Measurements from ENCODE around the gene NOS3. TPM values are rescaled to one million over a fixed set of nuclear protein-coding genes. Genes with fewer than 3 reads are reported as not detected.

NOS3 gene
- total and polyA plus RNA-seq, 9 of the 15 experiments (the other 6 are each of a cell fraction or from before 2014, with no cell fraction given) = 1.1 to 121 (median 23.6) TPM

DNA sequence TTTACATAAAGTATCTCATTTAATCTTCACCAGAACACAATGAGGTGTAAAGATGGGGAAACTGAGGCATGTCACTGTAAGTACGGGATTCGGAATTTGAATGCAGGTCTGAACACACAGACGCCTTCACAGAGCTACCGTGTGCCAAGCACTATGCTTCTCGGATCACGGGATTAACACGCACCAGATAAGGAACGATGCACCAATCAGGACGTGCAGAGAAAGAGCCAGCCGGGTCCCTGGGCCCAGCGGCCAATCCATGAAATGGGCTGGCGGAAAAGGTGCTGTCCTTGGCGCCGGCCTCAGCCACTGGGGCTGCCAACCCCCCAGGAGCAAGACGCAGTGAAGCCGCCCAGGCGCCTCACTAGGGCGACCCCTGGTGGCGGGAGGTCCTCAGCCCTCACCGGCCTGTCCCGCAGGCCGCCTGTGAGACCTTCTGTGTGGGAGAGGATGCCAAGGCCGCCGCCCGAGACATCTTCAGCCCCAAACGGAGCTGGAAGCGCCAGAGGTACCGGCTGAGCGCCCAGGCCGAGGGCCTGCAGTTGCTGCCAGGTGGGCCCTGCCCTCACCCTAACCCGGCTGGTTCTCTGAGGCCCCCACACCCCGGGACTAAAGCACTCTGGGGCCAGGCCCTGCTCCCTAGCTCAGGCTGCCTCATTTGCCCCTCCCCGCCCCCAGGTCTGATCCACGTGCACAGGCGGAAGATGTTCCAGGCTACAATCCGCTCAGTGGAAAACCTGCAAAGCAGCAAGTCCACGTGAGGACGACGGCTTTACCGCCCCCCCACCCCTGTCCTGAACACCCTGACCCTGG is 17.9 kb downstream of the NOS3 start (continued):
- TF ChIP-seq, protein P1, sequence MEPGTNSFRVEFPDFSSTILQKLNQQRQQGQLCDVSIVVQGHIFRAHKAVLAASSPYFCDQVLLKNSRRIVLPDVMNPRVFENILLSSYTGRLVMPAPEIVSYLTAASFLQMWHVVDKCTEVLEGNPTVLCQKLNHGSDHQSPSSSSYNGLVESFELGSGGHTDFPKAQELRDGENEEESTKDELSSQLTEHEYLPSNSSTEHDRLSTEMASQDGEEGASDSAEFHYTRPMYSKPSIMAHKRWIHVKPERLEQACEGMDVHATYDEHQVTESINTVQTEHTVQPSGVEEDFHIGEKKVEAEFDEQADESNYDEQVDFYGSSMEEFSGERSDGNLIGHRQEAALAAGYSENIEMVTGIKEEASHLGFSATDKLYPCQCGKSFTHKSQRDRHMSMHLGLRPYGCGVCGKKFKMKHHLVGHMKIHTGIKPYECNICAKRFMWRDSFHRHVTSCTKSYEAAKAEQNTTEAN (CRISPR knock-in tag; IDR thresholded peaks at IDR 0.05) = no peak
- TF ChIP-seq, protein P2, sequence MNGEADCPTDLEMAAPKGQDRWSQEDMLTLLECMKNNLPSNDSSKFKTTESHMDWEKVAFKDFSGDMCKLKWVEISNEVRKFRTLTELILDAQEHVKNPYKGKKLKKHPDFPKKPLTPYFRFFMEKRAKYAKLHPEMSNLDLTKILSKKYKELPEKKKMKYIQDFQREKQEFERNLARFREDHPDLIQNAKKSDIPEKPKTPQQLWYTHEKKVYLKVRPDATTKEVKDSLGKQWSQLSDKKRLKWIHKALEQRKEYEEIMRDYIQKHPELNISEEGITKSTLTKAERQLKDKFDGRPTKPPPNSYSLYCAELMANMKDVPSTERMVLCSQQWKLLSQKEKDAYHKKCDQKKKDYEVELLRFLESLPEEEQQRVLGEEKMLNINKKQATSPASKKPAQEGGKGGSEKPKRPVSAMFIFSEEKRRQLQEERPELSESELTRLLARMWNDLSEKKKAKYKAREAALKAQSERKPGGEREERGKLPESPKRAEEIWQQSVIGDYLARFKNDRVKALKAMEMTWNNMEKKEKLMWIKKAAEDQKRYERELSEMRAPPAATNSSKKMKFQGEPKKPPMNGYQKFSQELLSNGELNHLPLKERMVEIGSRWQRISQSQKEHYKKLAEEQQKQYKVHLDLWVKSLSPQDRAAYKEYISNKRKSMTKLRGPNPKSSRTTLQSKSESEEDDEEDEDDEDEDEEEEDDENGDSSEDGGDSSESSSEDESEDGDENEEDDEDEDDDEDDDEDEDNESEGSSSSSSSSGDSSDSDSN (IDR thresholded peaks at IDR 0.05; ENCODE audit: borderline replicate concordance in 1 of 2, low read depth in 2 of 2, low read length in 2 of 2) = peak in 1 of 2 experiments; percentile 86; a peak in 2 of 4 replicates
- TF ChIP-seq ESRRA (IDR thresholded peaks at IDR 0.05; ENCODE audit: borderline replicate concordance, low read depth) (peak; percentile 99), KLF10 (CRISPR knock-in tag; IDR thresholded peaks at IDR 0.05) (no peak), XRCC5 (IDR thresholded peaks at IDR 0.05; ENCODE audit: low read depth, low read length) (peak; percentile 99), ZNF232 (CRISPR knock-in tag; IDR thresholded peaks at IDR 0.05) (0 out of 2 replicates have a peak, but pooled peaks have one; percentile 67), ZNF121 (CRISPR knock-in tag; conservative IDR thresholded peaks at IDR 0.05) (peak; percentile 4; the same call in 1 of the 2 replicates), SREBF1 (IDR thresholded peaks at IDR 0.05; ENCODE audit: borderline replicate concordance, low read depth, low read length) (no peak)
- TF ChIP-seq, protein P3, sequence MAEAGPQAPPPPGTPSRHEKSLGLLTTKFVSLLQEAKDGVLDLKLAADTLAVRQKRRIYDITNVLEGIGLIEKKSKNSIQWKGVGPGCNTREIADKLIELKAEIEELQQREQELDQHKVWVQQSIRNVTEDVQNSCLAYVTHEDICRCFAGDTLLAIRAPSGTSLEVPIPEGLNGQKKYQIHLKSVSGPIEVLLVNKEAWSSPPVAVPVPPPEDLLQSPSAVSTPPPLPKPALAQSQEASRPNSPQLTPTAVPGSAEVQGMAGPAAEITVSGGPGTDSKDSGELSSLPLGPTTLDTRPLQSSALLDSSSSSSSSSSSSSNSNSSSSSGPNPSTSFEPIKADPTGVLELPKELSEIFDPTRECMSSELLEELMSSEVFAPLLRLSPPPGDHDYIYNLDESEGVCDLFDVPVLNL (CRISPR knock-in tag; IDR thresholded peaks at IDR 0.05; ENCODE audit: low read depth) = no peak; the same call in none of the 2 replicates
- TF ChIP-seq, protein P4, sequence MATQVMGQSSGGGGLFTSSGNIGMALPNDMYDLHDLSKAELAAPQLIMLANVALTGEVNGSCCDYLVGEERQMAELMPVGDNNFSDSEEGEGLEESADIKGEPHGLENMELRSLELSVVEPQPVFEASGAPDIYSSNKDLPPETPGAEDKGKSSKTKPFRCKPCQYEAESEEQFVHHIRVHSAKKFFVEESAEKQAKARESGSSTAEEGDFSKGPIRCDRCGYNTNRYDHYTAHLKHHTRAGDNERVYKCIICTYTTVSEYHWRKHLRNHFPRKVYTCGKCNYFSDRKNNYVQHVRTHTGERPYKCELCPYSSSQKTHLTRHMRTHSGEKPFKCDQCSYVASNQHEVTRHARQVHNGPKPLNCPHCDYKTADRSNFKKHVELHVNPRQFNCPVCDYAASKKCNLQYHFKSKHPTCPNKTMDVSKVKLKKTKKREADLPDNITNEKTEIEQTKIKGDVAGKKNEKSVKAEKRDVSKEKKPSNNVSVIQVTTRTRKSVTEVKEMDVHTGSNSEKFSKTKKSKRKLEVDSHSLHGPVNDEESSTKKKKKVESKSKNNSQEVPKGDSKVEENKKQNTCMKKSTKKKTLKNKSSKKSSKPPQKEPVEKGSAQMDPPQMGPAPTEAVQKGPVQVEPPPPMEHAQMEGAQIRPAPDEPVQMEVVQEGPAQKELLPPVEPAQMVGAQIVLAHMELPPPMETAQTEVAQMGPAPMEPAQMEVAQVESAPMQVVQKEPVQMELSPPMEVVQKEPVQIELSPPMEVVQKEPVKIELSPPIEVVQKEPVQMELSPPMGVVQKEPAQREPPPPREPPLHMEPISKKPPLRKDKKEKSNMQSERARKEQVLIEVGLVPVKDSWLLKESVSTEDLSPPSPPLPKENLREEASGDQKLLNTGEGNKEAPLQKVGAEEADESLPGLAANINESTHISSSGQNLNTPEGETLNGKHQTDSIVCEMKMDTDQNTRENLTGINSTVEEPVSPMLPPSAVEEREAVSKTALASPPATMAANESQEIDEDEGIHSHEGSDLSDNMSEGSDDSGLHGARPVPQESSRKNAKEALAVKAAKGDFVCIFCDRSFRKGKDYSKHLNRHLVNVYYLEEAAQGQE (IDR thresholded peaks at IDR 0.05; ENCODE audit: borderline replicate concordance) = peak; percentile 78
- TF ChIP-seq, protein P4 (CRISPR knock-in tag; IDR thresholded peaks at IDR 0.05; ENCODE audit: low read depth) = peak; percentile 82; the same call in 1 of the 2 replicates
- TF ChIP-seq, protein P5, sequence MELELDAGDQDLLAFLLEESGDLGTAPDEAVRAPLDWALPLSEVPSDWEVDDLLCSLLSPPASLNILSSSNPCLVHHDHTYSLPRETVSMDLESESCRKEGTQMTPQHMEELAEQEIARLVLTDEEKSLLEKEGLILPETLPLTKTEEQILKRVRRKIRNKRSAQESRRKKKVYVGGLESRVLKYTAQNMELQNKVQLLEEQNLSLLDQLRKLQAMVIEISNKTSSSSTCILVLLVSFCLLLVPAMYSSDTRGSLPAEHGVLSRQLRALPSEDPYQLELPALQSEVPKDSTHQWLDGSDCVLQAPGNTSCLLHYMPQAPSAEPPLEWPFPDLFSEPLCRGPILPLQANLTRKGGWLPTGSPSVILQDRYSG (tag; conservative IDR thresholded peaks at IDR 0.05; ENCODE audit: low read depth) = peak; percentile 71

All from K562 (cell line).